Measurements from ENCODE around the gene LHFPL2. TPM values are rescaled to one million over a fixed set of nuclear protein-coding genes. Genes with fewer than 3 reads are reported as not detected.

LHFPL2 gene
- total and polyA plus RNA-seq, 9 of the 15 experiments (the other 6 are each of a cell fraction or from before 2014, with no cell fraction given) = 1.0 to 6.6 (median 4.6) TPM

- no peak for TF ChIP-seq BRF2 (IDR thresholded peaks at IDR 0.05; ENCODE audit: borderline replicate concordance, insufficient read depth, insufficient read length)
- TF ChIP-seq RFX1 (IDR thresholded peaks at IDR 0.05) = no peak
- TF ChIP-seq ARID1B (IDR thresholded peaks at IDR 0.05) = no peak
- TF ChIP-seq MTA2 (IDR thresholded peaks at IDR 0.05; ENCODE audit: low read depth) = no peak
- TF ChIP-seq TAF15 (IDR thresholded peaks at IDR 0.05; ENCODE audit: low read depth, low read length) = no peak
- no peak for TF ChIP-seq HDGF (IDR thresholded peaks at IDR 0.05)
- TF ChIP-seq UBTF (IDR thresholded peaks at IDR 0.05; ENCODE audit: borderline replicate concordance in 1 of 2, low read depth in 2 of 2, low read length in 2 of 2) = peak in 1 of 2 experiments; percentile 80; a peak in 1 of 4 replicates
- TF ChIP-seq KDM2B (CRISPR knock-in tag; IDR thresholded peaks at IDR 0.05) = no peak
- no peak for TF ChIP-seq XRCC4 (IDR thresholded peaks at IDR 0.05; ENCODE audit: extremely low read depth, insufficient read depth, insufficient read length)
- TF ChIP-seq, protein P1, sequence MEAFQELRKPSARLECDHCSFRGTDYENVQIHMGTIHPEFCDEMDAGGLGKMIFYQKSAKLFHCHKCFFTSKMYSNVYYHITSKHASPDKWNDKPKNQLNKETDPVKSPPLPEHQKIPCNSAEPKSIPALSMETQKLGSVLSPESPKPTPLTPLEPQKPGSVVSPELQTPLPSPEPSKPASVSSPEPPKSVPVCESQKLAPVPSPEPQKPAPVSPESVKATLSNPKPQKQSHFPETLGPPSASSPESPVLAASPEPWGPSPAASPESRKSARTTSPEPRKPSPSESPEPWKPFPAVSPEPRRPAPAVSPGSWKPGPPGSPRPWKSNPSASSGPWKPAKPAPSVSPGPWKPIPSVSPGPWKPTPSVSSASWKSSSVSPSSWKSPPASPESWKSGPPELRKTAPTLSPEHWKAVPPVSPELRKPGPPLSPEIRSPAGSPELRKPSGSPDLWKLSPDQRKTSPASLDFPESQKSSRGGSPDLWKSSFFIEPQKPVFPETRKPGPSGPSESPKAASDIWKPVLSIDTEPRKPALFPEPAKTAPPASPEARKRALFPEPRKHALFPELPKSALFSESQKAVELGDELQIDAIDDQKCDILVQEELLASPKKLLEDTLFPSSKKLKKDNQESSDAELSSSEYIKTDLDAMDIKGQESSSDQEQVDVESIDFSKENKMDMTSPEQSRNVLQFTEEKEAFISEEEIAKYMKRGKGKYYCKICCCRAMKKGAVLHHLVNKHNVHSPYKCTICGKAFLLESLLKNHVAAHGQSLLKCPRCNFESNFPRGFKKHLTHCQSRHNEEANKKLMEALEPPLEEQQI (IDR thresholded peaks at IDR 0.05) = no peak
- peak; percentile 57 for TF ChIP-seq CHD1 (IDR thresholded peaks at IDR 0.05; ENCODE audit: low read length)
- TF ChIP-seq BMI1 (IDR thresholded peaks at IDR 0.05; ENCODE audit: low read length) = no peak
- TF ChIP-seq RB1 (IDR thresholded peaks at IDR 0.05; ENCODE audit: low read depth) = peak; percentile 63; the same call in 1 of the 2 replicates
- TF ChIP-seq ZNF780A (CRISPR knock-in tag; IDR thresholded peaks at IDR 0.05) = no peak
- no peak for TF ChIP-seq SMAD2 (IDR thresholded peaks at IDR 0.05; ENCODE audit: low read depth, low read length)
- no peak for TF ChIP-seq ZBTB2 (IDR thresholded peaks at IDR 0.05)
- TF ChIP-seq, protein P2, sequence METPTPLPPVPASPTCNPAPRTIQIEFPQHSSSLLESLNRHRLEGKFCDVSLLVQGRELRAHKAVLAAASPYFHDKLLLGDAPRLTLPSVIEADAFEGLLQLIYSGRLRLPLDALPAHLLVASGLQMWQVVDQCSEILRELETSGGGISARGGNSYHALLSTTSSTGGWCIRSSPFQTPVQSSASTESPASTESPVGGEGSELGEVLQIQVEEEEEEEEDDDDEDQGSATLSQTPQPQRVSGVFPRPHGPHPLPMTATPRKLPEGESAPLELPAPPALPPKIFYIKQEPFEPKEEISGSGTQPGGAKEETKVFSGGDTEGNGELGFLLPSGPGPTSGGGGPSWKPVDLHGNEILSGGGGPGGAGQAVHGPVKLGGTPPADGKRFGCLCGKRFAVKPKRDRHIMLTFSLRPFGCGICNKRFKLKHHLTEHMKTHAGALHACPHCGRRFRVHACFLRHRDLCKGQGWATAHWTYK (CRISPR knock-in tag; IDR thresholded peaks at IDR 0.05) = no peak
- TF ChIP-seq ZNF124 (CRISPR knock-in tag; IDR thresholded peaks at IDR 0.05) = no peak
- TF ChIP-seq RCOR1 (IDR thresholded peaks at IDR 0.05; ENCODE audit: borderline replicate concordance in 1 of 2, low read depth in 2 of 2, low read length in 2 of 2) = peak in 1 of 2 experiments; percentile 3; a peak in 1 of 4 replicates
- no peak for TF ChIP-seq CHD4 (IDR thresholded peaks at IDR 0.05; ENCODE audit: insufficient read depth, insufficient replicate concordance, low read depth, low read length, poor library complexity, severe bottlenecking)
- TF ChIP-seq ZNF239 (CRISPR knock-in tag; IDR thresholded peaks at IDR 0.05) = no peak
Observed at GRCh38 chr5:78647838-78648358, 674 bp downstream of the LHFPL2 start (continued).

All from K562 (cell line).